HG03159 (cell line): ENCODE data around the gene TMEM198.

Experiments used
- ATAC-seq: cut with Tn5 transposase; IDR thresholded peaks from one replicate; pipeline ENCODE4 v1.9.1; 2021; ENCODE audit warnings: mild to moderate bottlenecking, moderate library complexity; ENCODE audit not compliant: unreplicated experiment

The TMEM198 gene

GRCh38 chr2:219560893-219561178 lies 17.0 kb downstream of the TMEM198 start:
- no peak for ATAC-seq

DNA sequence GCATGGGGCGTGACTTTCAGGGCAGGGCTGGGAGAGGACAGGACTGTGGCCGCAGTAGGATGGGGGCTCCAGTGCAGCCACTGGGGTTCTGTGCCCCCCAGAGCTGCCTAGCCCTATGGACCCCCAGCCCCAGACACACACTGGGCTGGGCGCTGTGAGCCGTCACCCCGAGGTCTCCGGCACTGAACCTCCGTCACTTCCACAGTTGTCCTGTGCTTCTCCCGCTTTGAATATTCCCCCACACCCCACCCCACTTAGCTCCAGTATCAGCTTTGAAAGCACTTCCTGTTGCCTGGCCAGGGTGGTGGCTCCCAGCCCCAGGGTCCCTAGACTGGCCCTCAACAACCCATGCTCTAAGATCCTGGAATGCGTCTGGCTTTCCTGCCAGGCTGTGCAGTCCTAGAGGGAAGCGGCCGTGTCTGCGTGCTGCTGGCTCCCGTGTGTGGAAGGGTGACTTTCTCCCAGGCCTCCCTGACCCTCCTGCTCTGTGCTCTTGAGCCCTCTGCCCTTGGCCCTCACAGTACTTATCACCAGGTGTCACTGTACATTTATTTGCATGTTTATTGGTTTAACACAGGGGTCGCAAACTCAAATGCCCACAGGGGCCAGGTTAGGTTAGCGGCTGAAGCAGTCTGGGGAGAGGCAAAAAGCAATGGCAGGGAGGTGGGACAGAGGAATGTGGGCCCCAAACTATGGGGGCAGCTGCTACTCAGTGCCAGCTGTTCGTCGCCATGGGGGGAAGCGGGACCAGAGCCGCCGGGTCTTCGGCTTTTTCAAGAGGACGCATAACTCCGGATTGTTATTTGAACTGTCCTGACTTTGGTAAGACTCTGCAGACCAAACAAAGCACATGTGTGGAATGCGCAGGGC lies 17.6 kb downstream of the TMEM198 start:
- no peak for ATAC-seq

GRCh38 chr2:219562049-219563020 lies 18.5 kb downstream of the TMEM198 start:
- no peak for ATAC-seq

DNA sequence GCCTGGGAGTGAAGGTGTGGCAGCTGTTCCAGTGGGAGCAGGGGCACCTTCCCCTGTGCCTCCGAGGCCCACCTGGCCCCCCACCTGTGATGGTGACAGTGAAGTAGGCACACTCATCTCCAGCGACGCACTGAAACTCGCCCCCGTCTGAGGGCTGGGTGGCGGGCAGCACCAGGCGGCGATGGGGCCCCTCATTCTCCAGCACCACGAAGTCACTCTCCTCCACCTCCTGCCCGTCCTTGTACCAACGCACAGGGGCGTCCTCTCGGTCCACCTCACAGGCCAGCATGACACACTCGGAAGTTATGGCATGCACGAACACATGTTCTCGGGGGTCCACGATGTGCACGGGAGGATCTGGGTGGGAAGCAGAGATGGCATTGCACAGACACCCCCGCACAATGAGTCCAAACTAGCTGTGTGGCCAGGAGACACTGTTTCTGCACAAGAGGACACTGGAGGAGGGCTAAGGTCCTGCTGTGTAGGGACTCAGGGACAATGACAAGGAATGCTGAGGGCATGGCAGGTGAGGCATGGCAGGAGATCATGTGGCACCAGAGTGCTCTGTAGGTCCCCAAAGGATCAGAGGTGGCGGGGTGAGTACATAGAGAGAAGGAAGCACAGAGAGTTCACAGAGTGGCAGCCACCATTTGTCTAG lies 19.6 kb downstream of the TMEM198 start:
- no peak for ATAC-seq

- ATAC-seq = no peak
These were observed 21.6 kb downstream of the TMEM198 start for GRCh38 chr2:219565130-219566080.

DNA sequence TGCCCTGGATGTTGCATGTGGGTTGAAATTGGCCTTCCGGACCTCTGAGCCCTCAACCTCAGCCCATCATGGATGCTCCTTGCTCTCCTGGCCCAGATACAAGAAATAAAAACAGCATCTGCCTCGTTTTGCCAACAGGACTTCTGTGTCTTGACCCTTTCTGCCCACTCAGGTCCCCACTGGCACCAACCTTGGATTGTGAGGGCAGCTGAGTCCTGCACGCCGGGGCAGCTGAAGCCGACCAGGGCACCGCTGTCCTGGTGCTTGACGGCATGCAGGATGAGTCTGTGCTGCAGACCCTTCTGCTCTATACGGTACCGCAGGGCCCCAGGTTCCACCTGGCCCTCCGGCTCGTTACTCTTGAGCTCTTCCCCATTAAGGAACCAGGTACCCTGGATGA lies 22.8 kb downstream of the TMEM198 start:
- no peak for ATAC-seq

GRCh38 chr2:219567131-219567530 lies 23.3 kb downstream of the TMEM198 start:
- ATAC-seq = no peak

DNA sequence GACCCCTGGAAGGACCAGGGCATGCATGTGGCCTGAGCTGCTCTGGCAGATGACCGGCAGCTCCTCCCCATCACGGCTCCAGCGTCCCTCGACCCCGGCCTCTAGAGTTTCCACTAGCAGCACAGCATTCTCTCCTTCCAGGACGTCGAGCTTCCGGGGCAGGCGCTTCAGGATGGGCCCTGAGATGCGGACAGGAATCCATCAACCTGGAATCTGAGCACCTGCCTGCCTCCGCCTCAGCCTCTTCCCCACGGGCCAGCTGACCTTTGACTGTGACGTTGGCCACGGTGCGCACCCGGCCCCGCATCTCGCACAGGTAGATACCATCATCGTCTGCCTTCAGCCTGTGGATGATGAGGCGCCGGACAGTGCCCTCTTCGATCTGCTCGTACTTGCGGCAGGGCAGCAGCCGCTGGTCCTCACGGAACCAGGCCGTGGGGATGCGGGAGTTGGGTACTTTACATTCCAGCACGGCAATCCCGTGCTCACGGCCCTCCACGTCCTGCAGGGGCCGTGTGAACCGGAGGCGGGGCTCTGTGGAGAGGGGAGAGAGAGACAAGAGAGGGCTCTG lies 24.0 kb downstream of the TMEM198 start:
- ATAC-seq = no peak

DNA sequence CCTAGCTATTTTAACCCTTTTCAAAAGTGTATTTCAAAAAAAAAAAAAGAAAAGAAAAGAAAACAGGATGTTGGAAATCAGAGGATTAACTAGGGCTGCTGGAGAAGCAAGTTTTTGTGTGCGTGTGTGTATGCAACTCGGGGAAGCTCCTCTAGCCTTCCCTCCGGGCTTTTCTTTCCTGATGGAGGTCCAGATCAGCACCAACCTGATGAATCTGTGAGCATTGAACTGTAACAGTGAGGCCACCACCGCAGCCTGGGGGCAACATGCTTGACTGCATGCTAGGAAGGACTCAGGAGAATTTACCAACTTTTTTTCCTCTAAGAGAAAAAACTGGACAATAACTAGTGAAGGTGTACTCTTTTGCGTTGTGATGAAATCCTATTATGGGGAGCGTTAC lies 25.2 kb downstream of the TMEM198 start:
- no peak for ATAC-seq

DNA sequence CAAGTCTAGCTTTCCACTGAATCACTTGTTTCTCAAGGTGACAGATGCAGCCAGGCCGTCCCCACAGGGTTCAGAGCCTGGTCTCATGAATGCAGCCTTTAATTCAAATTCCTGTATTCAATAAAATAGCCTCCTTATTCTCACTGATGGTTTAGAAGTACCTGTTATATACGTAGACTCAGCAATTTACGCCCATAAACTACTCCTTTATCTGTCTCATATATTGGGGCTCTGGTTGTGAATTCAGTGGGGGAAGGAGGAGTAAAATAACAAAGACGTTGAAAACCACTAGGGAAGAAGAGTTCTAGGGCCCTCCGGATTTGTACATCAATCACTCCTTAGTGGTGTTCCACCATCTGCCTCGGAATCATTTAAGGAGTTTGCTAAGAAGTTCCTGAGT lies 25.8 kb downstream of the TMEM198 start:
- no peak for ATAC-seq

DNA sequence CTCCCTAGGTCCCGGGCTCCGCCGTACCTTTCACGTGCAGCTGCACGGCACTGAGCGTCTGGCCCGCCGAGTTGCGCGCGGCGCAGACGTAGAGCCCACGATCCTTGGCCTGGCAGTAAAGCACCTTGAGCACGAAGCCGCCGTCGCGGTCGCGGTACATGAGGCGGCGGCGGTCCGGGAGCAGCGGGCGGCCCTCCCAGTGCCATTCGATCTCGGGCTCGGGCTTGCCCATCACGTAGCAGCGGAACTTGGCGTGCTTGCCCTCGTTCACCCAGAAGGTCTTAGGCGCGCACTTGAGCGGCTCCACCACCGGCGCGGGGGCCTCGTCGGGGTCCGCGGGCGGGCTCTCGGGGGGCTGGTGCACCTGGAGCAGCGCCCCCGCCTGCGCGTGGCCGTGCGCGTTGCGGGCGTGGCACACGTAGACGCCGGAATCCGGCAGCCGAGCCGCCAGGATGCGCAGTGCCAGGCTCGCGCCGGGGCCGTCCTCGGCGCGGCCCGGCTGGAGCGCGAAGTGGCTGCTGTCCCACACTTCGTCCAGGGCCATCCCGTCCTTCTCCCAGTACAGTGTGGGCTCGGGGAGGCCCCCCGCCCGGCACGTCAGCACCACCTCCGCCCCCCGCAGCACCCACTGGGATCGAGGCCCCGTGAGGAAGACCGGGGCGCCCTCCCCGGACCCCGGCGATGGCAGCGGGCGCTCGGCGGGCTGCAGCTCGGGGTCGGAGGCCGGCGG lies 26.5 kb downstream of the TMEM198 start:
- no peak for ATAC-seq

- no peak for ATAC-seq
These were observed 27.1 kb downstream of the TMEM198 start for GRCh38 chr2:219570924-219571310.

- ATAC-seq = no peak
These were observed 27.7 kb downstream of the TMEM198 start, which contains the start of gene OBSL1 for GRCh38 chr2:219571311-219572236. Gene OBSL1, minus strand, starts transcription at chr2:219571539. Its CDS starts 307 bp downstream, at chr2:219571232.

- no peak for ATAC-seq
These were observed 28.6 kb downstream of the TMEM198 start, which contains the start of gene INHA for GRCh38 chr2:219572237-219573001. Gene INHA, plus strand, starts transcription at chr2:219572310. Its CDS starts 65 bp downstream, at chr2:219572375.

- ATAC-seq = no peak
These were observed 29.3 kb downstream of the TMEM198 start for GRCh38 chr2:219573166-219573565.

- ATAC-seq = no peak
These were observed 30.9 kb downstream of the TMEM198 start for GRCh38 chr2:219574484-219575311.
